Measurements from ENCODE around the gene GABRG3.
"Not testable (repeated sequence)": the region's sequence is repeated elsewhere in the genome, so short reads cannot be mapped to it uniquely, and the experiment has no call there.

GABRG3 gene

GRCh38 chr15:27327467-27328025 is 356.6 kb downstream of the GABRG3 start:
- no peak for DNase-seq (ENCODE audit: low read depth in 2 of 2)

- DNase-seq (ENCODE audit: low read depth in 2 of 2), result no peak
Measured at GRCh38 chr15:27328186-27328585, 357.2 kb downstream of the GABRG3 start.

GRCh38 chr15:27328608-27329007 is 357.6 kb downstream of the GABRG3 start:
- DNase-seq (ENCODE audit: low read depth in 2 of 2), result no peak

GRCh38 chr15:27330326-27330725 is 359.3 kb downstream of the GABRG3 start:
- no peak for DNase-seq (ENCODE audit: low read depth in 2 of 2)

DNA sequence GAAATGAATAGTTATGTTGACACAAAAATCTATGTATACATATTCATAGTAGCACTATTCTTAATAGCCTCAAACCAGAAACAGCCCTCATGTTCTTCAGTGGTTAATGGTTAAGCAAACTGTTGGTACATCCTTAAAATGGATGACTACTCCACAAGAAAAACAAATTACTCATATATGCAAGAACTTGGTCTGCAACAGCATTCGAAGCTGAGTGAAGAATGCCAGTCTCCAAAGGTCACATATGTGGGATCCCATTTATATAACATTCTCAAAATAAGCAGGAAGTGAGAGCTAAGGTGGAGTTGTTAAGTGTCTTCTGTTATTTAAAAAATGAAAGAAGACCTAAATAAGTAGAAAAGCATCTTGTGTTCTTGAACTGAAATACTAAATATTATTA is 365.7 kb downstream of the GABRG3 start:
- DNase-seq (ENCODE audit: low read depth in 2 of 2), result no peak

GRCh38 chr15:27339138-27339537 is 368.2 kb downstream of the GABRG3 start:
- DNase-seq (ENCODE audit: low read depth in 2 of 2), result no peak

- DNase-seq (ENCODE audit: low read depth in 2 of 2), result no peak
Measured at GRCh38 chr15:27341780-27342343, 370.9 kb downstream of the GABRG3 start.

DNA sequence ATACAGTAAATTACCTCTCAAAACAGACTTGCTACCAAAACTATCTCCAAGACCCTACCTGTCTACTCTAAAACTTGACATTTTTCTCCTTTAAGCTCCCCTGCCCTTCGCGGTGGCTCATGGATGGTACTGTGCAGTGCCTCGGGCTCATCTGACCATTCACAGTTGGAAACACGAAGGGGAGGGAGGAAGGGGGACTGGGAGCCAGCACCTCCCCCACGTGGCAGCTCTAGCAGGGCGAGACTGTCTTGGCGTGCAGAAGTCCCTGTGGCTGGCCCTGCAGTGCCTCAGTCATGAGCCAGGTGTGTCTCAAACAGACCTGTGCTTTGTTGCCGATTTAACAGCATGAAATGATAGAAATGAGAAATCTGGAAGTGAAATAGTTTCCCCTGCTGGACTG is 372.0 kb downstream of the GABRG3 start:
- no peak for DNase-seq (ENCODE audit: low read depth in 2 of 2)

- DNase-seq (ENCODE audit: low read depth in 2 of 2), result no peak
Measured at GRCh38 chr15:27352136-27352535, 381.2 kb downstream of the GABRG3 start.

GRCh38 chr15:27353856-27354255 is 382.9 kb downstream of the GABRG3 start:
- no peak for DNase-seq (ENCODE audit: low read depth in 2 of 2)

DNA sequence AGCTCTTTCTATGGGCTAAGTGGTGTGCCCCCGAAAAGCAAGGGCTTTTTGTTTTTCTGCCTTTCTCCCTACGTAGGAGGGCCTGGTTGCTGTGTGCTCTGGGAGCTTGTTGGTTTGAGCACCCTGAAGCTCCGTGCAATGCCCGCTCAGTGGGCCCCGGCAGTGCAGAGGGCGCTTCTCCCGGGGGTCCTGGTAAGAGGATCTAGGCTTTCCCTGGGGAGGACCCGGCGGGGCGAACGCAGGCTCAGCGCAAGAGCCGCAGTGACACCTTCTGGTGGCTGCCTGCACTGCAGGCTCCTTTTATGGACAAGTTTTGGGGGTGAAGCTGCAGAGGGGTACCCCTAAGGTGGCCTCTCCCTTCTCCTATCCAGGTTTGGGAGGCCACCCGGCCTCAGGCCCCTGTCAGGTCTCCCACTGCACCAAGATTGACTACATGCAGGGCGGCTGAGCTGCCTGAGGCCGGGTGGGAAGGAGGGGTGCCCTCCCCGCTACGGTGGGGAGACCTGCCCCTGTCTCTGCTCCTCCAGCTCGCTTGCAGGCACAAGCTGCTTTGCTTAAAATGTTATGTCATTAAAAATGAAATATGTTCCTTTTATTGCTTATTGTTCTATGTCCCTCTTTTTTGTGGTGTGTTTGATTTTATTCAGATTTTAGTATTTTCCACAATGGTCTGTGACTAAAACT is 387.9 kb downstream of the GABRG3 start:
- DNase-seq (ENCODE audit: low read depth in 2 of 2), result no peak

- no peak for DNase-seq (ENCODE audit: low read depth in 2 of 2)
Measured at GRCh38 chr15:27359586-27359985, 388.6 kb downstream of the GABRG3 start.

DNA sequence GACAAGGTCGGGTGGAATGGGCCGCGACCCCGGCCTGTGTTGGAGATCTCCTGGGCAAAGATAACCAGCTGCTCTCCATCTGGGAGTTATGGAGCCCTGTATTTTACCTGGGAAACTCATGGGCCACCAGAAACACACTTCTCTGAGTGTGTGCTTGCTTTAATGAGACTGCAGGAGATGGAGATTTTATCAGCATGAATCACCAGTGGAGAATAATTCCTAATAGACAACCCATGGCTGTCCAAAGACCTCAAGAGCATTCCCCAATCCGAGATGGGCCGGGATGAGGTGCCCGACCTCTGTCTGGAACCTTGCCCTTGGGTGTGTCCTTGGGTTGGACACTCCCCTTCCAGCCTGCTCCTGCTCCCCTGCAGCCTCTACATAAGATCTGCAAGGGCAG is 389.3 kb downstream of the GABRG3 start:
- DNase-seq (ENCODE audit: low read depth in 2 of 2), result no peak

DNA sequence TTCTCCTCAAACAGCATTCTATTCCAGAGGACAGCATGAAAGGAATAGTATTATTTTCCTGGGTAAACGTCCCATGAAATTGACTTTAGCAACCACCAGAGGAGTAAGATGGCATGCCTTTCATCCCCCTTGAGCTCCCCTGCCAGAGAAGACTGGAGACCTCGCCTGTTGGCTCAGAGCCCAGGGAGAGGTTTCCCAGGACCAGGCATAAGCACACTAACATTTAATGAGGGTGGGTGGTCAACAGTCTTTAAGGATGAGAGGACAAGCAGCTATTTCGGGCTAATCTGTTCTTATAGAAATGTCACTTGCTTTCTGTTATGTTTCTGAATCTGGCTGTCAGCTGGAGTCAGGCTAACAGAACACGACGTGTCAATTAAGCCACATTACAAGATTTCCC is 390.5 kb downstream of the GABRG3 start:
- DNase-seq (ENCODE audit: low read depth in 2 of 2), result no peak

- no peak for DNase-seq (ENCODE audit: low read depth in 2 of 2)
Measured at GRCh38 chr15:27365456-27365855, 394.5 kb downstream of the GABRG3 start.

DNA sequence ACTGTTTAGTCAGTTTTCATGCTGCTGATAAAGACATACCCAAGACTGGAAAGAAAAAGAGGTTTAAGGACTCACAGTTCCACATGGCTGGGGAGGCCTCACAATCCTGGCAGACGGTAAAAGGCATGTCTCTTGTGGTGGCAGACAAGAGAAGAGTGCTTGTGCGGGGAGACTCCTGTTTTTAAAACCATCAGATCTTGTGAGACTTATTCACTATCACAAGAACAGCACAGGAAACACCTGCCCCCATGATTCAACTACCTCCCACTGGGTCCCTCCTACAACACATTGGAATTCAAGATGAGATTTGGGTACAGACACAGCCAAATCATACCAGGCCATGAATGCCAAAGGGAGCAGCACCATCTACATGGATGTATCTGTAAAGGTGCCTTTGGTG is 406.4 kb downstream of the GABRG3 start:
- not testable (repeated sequence) for DNase-seq (ENCODE audit: low read depth in 2 of 2)

GRCh38 chr15:27382361-27383025 is 411.5 kb downstream of the GABRG3 start:
- no peak for DNase-seq (ENCODE audit: low read depth in 2 of 2)

DNA sequence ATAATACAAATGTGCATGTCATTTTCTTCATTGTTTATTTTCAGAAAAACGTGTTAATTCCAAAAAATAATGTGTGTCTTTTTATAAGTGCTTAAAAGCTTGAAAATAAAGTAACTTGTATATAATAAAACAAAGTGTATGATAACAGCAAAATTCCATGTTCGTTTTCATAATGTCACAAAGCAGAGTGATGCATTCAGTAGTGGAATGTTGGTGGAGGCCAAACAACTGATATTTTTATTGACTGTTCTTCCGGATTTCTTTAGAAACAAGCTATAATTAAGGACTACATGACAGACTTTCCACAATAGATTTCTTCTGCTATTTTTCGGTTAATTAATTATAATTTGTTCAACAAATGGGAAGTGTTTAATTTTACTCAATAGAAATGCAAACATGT is 412.7 kb downstream of the GABRG3 start:
- no peak for DNase-seq (ENCODE audit: low read depth in 2 of 2)

GRCh38 chr15:27392163-27392562 is 421.2 kb downstream of the GABRG3 start:
- no peak for DNase-seq (ENCODE audit: low read depth in 2 of 2)

DNA sequence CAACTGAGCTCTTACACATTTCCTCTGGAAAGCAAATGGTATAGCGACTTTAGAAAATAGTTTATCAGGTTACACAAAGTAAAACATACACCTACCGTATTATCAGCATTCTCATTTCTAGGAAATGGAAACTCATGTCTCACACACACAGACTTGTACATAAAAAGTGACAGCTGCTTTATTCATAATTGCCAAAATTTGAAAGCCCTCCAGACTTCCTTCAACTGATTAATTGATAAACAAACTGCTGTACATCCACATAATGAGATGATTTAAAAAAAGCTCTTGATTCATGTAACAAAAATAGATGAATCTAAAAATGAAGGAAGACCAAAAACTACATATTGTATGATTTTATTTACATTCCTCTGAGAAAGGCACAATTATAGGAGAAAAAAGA is 425.5 kb downstream of the GABRG3 start:
- no peak for DNase-seq (ENCODE audit: low read depth in 2 of 2)

DNA sequence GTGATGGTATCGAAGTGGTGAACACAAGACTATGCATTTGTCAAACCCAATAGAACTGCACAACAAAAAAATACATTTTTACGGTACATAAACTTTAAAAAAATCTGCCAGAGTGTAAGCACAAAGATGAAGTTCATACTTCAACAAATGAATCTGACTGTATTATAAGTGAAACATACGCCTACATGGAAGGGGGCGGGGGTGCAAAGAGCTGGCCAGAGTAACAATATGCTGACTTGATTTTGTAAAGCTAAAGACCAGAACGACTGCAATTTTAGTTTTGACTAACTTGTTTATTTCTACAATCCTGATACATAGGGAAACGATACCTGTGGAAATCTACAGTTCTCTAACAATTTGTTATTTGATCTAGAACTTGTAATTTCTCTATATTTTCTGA is 426.0 kb downstream of the GABRG3 start:
- no peak for DNase-seq (ENCODE audit: low read depth in 2 of 2)

DNA sequence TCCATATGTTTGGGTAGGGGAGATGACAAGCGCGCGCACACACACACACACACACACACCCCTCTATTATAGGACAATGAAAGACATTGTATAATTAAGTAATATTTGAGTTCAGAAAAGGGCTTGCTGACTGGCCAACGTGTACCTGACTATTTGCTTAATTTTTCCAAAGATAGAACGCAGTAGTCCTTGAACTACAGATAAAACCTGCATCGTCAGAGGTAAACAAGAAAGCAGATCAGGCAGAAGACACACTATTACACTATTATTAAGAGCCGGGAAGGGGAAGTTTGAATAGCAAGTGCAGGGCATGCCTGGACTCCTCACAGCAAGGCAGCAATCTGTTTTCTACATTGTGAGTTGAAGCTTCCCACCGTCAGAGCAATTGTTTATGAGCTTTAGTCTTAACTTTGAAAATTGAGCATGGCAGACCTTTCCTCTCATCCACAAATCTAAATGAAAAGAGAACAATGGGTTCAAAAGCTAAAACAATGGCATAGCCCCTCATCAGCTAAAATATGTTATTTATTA is 427.7 kb downstream of the GABRG3 start:
- DNase-seq (ENCODE audit: low read depth in 2 of 2), result no peak

DNA sequence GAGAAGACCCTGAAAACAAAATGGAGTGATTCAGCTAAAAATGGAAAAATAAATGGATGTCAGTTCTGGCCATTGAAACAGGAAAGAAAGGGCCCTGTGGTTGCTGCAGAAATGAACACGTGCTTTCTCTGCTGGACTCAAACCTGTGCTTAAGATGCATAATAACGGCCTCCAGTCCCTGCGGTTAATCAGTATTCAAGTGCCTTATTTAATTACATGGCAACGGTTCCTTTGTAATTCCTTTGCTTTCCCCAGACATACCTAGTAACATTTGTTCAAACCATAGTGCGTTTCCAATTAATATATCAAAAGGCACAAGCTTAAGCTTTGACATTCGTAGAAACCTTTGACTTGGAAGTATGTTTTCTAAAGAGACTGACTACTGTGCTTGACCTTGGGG is 428.3 kb downstream of the GABRG3 start:
- no peak for DNase-seq (ENCODE audit: low read depth in 2 of 2)
